Measurements from ENCODE around the gene HIVEP3. TPM values are rescaled to one million over a fixed set of nuclear protein-coding genes. Genes with fewer than 3 reads are reported as not detected.

HIVEP3 gene
- total RNA-seq, 1 donor from 2014 or later = 8.9 TPM

GRCh38 chr1:41662765-41663437, 255.8 kb downstream of the HIVEP3 start:
- Histone ChIP-seq H3K9me3 (ENCODE audit: insufficient read depth, low read depth, low read length) (no peaks in the 10 kb centered on the region), H3K4me1 (ENCODE audit: insufficient read depth, low read length) (peaks cover 42% of the 10 kb centered on the region), H2AFZ (ENCODE audit: low read depth, low read length) (no peak overlapping the region), H3K27ac (ENCODE audit: low read depth, low read length) (peak overlapping the region; percentile 69), H3K4me3 (ENCODE audit: insufficient read depth, low read depth, low read length) (peak overlapping the region; percentile 47), H3K79me2 (ENCODE audit: insufficient read depth, low read length) (peaks cover 38% of the 10 kb centered on the region), H3K27me3 (ENCODE audit: insufficient read depth, low read length) (no peaks in the 10 kb centered on the region), H3K36me3 (ENCODE audit: insufficient read depth, low read length) (no peaks in the 10 kb centered on the region), H3K9ac (ENCODE audit: low read length) (peak overlapping the region; percentile 80), H3K4me2 (ENCODE audit: low read length) (peak overlapping the region; percentile 82), H4K20me1 (ENCODE audit: insufficient read depth, low read length) (peaks cover 33% of the 10 kb centered on the region)
- TF ChIP-seq CTCF (IDR thresholded peaks at IDR 0.05; ENCODE audit: insufficient read depth, low read depth, low read length) = no peak
- no peak for TF ChIP-seq EZH2 (IDR thresholded peaks at IDR 0.05; ENCODE audit: insufficient read depth, low read length)
- peaks cover 24% of the 10 kb centered on the region for H3K4me1 Mint-ChIP-seq (ENCODE audit: low read depth, unreplicated experiment)
- no peak overlapping the region for H3K27ac Mint-ChIP-seq (ENCODE audit: unreplicated experiment)
- H3K4me3 Mint-ChIP-seq (ENCODE audit: unreplicated experiment) = peak overlapping the region; percentile 79
- H3K9me3 Mint-ChIP-seq (ENCODE audit: unreplicated experiment) = no peaks in the 10 kb centered on the region
- DNase-seq (ENCODE audit: low read depth) = peak; percentile 80
- no peak for FAIRE-seq
- peaks cover 21% of the 10 kb centered on the region for H3K27me3 Mint-ChIP-seq (ENCODE audit: low read depth, unreplicated experiment)
- no peaks in the 10 kb centered on the region for H3K36me3 Mint-ChIP-seq (ENCODE audit: low read depth, unreplicated experiment)

GRCh38 chr1:41662061-41662764, 256.5 kb downstream of the HIVEP3 start:
- peaks cover 23% of the 10 kb centered on the region for H3K4me1 Mint-ChIP-seq (ENCODE audit: low read depth, unreplicated experiment)
- TF ChIP-seq CTCF (IDR thresholded peaks at IDR 0.05; ENCODE audit: insufficient read depth, low read depth, low read length) = no peak
- peaks cover 45% of the 10 kb centered on the region for H3K79me2 ChIP-seq (ENCODE audit: insufficient read depth, low read length)
- peak overlapping the region; percentile 69 for H3K27ac ChIP-seq (ENCODE audit: low read depth, low read length)
- no peaks in the 10 kb centered on the region for H3K9me3 Mint-ChIP-seq (ENCODE audit: unreplicated experiment)
- H3K4me3 ChIP-seq (ENCODE audit: insufficient read depth, low read depth, low read length) = peak overlapping the region; percentile 82
- H3K9ac ChIP-seq (ENCODE audit: low read length) = peak overlapping the region; percentile 84
- no peak overlapping the region for H3K27ac Mint-ChIP-seq (ENCODE audit: unreplicated experiment)
- FAIRE-seq (no peak), DNase-seq (ENCODE audit: low read depth) (peak; percentile 73)
- H3K27me3 ChIP-seq (ENCODE audit: insufficient read depth, low read length) = no peaks in the 10 kb centered on the region
- H3K36me3 ChIP-seq (ENCODE audit: insufficient read depth, low read length) = no peaks in the 10 kb centered on the region
- peak overlapping the region; percentile 69 for H2AFZ ChIP-seq (ENCODE audit: low read depth, low read length)
- peak overlapping the region; percentile 95 for H3K4me2 ChIP-seq (ENCODE audit: low read length)
- H4K20me1 ChIP-seq (ENCODE audit: insufficient read depth, low read length) = peaks cover 40% of the 10 kb centered on the region
- no peaks in the 10 kb centered on the region for H3K9me3 ChIP-seq (ENCODE audit: insufficient read depth, low read depth, low read length)
- no peak overlapping the region for H3K4me3 Mint-ChIP-seq (ENCODE audit: unreplicated experiment)
- H3K36me3 Mint-ChIP-seq (ENCODE audit: low read depth, unreplicated experiment) = no peaks in the 10 kb centered on the region
- H3K27me3 Mint-ChIP-seq (ENCODE audit: low read depth, unreplicated experiment) = peaks cover 21% of the 10 kb centered on the region
- peaks cover 40% of the 10 kb centered on the region for H3K4me1 ChIP-seq (ENCODE audit: insufficient read depth, low read length)

Data from astrocyte (in vitro differentiated cells and primary cell).